GM12864 (cell line): ENCODE data around the gene EYA2.

Experiments used
- DNase-seq: peaks from one replicate; pipeline ENCODE4 v3.0.0-alpha.2; 2011; ENCODE audit warnings: low read depth
- H3K4me3 ChIP-seq: 2 replicates; pipeline ENCODE4 v1.5.1; 2011; ENCODE audit warnings: mild to moderate bottlenecking, low read depth, low read length, control low read depth
- TF ChIP-seq, protein P1 (sequence below): IDR thresholded peaks from 2 replicates; pipeline ENCODE4 v1.5.1; 2011; ENCODE audit warnings: low read depth, mild to moderate bottlenecking, moderate library complexity, low read length, control low read depth, inconsistent platforms; ENCODE audit errors: missing control alignments

The EYA2 gene

DNA sequence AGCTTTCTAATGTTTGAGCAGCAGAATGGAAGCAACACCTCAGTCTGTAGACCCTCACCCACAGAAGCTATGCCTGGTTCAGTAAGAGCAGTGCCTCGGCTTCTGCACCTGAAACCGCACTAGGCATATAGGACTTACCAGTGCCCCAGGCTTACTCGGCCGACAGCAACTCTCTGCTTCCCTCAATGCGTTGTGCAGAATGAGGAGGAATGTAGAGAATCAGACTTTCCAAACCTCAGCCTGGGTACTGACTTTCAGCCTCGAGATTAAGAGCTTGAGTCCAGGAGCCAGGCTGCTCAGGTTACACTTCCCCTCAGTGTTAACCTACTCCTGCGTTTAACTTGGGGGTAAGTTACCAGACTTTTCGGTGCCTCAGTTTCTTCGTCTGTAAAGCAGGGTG lies 8.6 kb downstream of the EYA2 start:
- no peak for DNase-seq
- H3K4me3 ChIP-seq: no peak overlapping the region
- TF ChIP-seq, protein P1, sequence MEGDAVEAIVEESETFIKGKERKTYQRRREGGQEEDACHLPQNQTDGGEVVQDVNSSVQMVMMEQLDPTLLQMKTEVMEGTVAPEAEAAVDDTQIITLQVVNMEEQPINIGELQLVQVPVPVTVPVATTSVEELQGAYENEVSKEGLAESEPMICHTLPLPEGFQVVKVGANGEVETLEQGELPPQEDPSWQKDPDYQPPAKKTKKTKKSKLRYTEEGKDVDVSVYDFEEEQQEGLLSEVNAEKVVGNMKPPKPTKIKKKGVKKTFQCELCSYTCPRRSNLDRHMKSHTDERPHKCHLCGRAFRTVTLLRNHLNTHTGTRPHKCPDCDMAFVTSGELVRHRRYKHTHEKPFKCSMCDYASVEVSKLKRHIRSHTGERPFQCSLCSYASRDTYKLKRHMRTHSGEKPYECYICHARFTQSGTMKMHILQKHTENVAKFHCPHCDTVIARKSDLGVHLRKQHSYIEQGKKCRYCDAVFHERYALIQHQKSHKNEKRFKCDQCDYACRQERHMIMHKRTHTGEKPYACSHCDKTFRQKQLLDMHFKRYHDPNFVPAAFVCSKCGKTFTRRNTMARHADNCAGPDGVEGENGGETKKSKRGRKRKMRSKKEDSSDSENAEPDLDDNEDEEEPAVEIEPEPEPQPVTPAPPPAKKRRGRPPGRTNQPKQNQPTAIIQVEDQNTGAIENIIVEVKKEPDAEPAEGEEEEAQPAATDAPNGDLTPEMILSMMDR: no peak

DNA sequence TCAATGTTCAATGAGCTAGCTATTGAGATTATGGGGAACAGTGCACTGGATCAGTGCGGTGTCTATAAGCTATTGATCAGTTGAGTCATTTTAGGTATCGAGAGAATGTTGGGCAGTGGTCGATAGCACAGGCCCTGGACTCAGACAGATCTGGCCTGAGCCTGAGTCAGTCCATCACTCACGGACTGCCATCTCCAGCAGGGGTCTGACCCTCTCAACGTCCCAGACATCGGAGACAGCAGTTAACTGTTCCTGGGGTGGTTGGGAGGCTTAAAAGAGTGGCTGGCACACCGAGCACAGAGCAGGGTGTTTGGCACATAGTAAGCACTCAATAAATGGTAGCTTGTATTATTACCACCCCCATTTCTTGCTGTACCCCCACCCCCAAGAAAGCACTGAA lies 9.3 kb downstream of the EYA2 start:
- no peak overlapping the region for H3K4me3 ChIP-seq
- TF ChIP-seq, protein P1: no peak
- DNase-seq: no peak

DNA sequence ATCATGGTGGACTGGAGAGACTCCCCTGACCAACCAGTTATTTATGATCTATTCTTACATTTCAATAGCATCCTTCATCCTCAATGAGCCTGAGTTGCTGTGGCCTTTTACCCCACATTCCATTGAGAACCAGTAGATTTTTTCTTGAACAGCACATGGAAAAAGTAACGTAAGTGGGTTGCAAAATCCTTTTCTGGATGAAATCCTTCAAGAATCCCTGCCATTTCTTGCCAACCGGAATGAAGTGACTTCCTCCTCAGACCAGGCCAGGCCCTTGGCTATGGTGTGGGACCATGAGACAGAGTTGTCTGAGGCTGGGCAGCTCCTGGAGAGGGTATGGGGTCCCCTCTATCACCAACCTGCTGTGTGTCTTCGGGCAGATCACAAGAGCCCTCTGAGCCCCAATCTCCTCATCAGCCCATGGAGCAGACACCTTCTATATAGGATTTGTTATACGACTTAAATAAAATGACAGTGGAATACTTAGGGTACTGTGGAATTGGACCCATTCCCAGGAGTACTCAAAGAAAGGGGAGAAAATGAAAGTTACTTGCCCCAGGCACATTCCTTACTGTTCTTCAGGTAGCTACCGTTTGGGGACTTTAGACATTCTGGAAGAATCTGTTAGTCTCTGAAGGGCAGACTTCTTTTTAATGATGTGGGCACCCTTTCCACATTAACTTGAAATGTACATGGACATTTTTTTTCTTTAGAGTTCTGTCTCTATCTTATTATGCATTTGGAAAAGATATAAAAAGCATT lies 10.9 kb downstream of the EYA2 start:
- no peak overlapping the region for H3K4me3 ChIP-seq
- no peak for DNase-seq
- TF ChIP-seq, protein P1: no peak

DNA sequence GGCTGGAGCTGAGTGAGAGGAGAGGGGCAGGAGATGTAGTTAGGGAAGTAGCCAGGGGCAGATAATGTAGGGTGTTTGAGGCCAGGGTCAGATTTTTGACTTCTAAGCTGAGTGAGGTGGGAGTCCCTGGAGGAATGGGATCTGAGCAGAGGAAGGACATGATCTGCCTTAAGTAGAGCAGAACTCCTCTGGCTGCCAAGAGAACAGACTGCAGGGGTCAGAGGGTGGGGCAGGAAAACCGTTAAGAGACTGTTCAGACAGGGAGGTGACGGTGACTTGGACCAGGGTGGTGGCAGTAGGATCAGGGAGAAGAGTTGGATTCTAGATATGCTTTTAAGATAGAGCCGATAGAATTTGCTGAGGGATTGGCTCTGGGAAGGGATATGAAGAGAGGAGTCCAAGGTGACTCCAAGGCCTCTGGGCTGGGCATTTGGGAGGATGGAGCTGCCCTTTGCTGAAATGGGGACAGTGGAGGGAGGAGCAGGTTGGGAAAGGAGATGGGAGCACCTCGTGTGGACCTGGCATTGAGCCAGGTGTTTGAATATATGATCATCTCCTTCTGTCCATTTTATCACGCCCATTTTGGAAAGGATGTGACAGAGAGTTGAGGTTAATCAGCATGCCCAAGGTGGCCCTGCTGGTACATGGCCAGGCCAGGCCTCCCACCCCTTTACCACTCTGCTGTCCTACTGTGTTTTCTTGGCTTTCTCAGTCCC lies 18.8 kb downstream of the EYA2 start:
- H3K4me3 ChIP-seq: no peak overlapping the region
- TF ChIP-seq, protein P1: no peak
- no peak for DNase-seq

DNA sequence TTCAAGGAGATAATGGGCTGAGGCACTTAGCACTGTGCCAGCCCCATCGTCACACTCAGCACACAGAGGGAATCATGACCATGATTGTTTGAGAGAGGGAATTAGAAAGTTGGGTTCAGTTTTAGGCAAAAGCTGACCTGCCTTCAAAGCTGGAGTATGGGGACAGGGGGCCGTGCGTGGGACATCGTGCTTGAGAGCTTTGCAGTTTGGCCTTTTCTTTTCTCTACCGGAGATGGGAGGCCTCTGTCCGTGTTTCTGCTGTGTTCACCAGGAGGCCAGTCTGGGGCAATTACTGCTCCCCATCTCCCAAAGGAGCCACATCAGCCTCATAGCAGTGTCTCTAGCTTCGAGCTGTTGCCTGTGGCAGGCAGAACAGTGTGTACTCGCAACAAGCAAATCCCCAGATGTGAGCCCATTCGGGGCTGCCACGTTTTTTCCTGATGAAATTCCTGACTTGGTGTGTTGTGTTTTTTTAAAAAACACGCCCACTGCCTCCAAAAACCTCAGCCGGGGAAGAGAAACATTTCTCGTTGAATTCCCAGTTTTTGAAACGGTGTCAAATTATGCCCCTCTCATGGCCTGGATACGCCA lies 20.2 kb downstream of the EYA2 start:
- TF ChIP-seq, protein P1: no peak
- H3K4me3 ChIP-seq: no peak overlapping the region
- no peak for DNase-seq

DNA sequence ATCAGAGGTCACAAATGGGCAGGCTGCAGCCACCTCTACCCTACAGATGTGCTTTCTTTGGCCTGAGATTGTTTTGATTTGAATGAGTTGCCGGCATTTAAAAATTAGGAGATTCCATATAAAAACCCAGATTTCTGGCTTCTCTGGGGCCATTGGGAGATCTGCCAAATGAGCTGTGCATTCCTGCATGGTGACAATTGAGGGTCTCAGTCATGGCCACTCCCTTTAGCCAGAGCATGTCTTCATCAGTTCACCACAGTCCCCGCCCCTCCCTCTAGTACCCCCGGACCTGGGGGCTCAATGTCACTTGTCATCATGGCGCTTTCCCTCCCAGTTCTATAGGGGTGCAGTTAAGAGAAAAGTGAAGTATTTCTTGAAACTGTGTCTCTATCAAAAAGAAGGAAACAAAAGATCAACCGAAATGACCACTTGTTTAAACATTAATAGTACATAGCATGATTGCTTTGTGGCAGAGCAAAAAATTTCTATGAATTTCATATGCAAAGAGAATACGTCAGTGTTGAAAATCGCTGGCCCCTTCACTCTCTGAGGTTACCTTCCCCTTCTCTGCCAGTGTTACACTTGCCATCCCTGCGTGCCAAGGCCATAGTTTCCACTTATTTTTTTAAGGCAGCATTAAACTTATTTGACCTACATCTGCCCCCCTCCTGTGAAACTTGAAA lies 21.1 kb downstream of the EYA2 start:
- TF ChIP-seq, protein P1: no peak
- DNase-seq: no peak
- H3K4me3 ChIP-seq: no peak overlapping the region
